Thymus (tissue), 11 donors: ENCODE data around the gene FHL1. TPM values are rescaled to one million over a fixed set of nuclear protein-coding genes. Genes with fewer than 3 reads are reported as not detected.

Experiments
- DNase-seq, 9 donors: peaks; one replicate each; pipeline ENCODE4 v3.0.0-alpha.2; 2013; ENCODE audit warnings: low spot score in 9 of 9, low read depth in 6 of 9, missing footprints in 1 of 9
- H3K27ac ChIP-seq, 2 donors: one replicate each; pipeline ENCODE4 v1.5.1; 2013; ENCODE audit warnings: control low read depth in 1 of 2, low read depth in 1 of 2, low read length in 1 of 2, mild to moderate bottlenecking in 1 of 2, moderate library complexity in 1 of 2
- H3K27me3 ChIP-seq, 2 donors: one replicate each; pipeline ENCODE4 v1.5.1; 2013; ENCODE audit warnings: low read length in 1 of 2; ENCODE audit not compliant: control insufficient read depth in 2 of 2, insufficient read depth in 1 of 2
- H3K36me3 ChIP-seq, 2 donors: one replicate each; pipeline ENCODE4 v1.5.1; 2013; ENCODE audit warnings: low read length in 1 of 2, mild to moderate bottlenecking in 1 of 2, moderate library complexity in 1 of 2; ENCODE audit not compliant: control insufficient read depth in 2 of 2, insufficient read depth in 2 of 2
- H3K4me1 ChIP-seq, 2 donors: one replicate each; pipeline ENCODE4 v1.5.1; 2013; ENCODE audit warnings: low read length in 2 of 2; ENCODE audit not compliant: control insufficient read depth in 2 of 2, insufficient read depth in 2 of 2
- H3K4me3 ChIP-seq, 2 donors: one replicate each; pipeline ENCODE4 v1.5.1; 2013; ENCODE audit warnings: low read length in 2 of 2, control low read depth in 1 of 2, mild to moderate bottlenecking in 1 of 2
- H3K9me3 ChIP-seq, 2 donors: one replicate each; pipeline ENCODE4 v1.5.1; 2013; ENCODE audit warnings: low read length in 1 of 2, mild to moderate bottlenecking in 1 of 2; ENCODE audit not compliant: control insufficient read depth in 2 of 2, insufficient read depth in 1 of 2
- WGBS: extraction: QIAGEN DNeasy Blood & Tissue Kit; methylation state at CpG from one replicate; pipeline ENCODE4 v1.1.7; 2013; 5-methylcytosine and 5-hydroxymethylcytosine counted together
- polyA plus RNA-seq: library from polyadenylated mRNA; stranded (reverse); fragments of 200-250 nt; gene quantifications from one replicate; pipeline ENCODE4 v1.2.3, GENCODE V29; 2013
- total RNA-seq: library from RNA; stranded (reverse); fragments of 120-200 nt; gene quantifications from one replicate; pipeline ENCODE4 v1.2.4, GENCODE V29; 2013
- donor health status: healthy.

Gene FHL1
- total and polyA plus RNA-seq, 2 donors = 6.1 to 88.1 TPM

- DNase-seq = no peak
- Histone ChIP-seq H3K9me3 (no peaks in the 10 kb centered on the region), H3K27ac (peak overlapping the region in 1 of 2 donors; percentile 26), H3K4me1 (peaks cover 2 to 3% of the 10 kb centered on the region in 2 donors), H3K27me3 (no peaks in the 10 kb centered on the region), H3K4me3 (no peak overlapping the region), H3K36me3 (no peaks in the 10 kb centered on the region)
- WGBS = 44% methylated on average over 5 of the region's 5 CpGs
Measured at GRCh38 chrX:136115126-136115903, 32.0 kb upstream of the FHL1 start.

GRCh38 chrX:136115904-136116297, 31.4 kb upstream of the FHL1 start:
- Histone ChIP-seq H3K4me1 (peaks cover 2 to 3% of the 10 kb centered on the region in 2 donors), H3K9me3 (no peaks in the 10 kb centered on the region), H3K36me3 (no peaks in the 10 kb centered on the region), H3K27ac (peak overlapping the region in 1 of 2 donors; percentile 26), H3K4me3 (no peak overlapping the region), H3K27me3 (no peaks in the 10 kb centered on the region)
- WGBS = 8% methylated on average over 3 of the region's 3 CpGs
- DNase-seq = peak in 2 of 9 donors; percentile 1 to 33

GRCh38 chrX:136121788-136122187, 25.5 kb upstream of the FHL1 start:
- Histone ChIP-seq H3K9me3 (no peaks in the 10 kb centered on the region), H3K4me3 (no peak overlapping the region), H3K4me1 (no peaks in the 10 kb centered on the region), H3K27me3 (no peaks in the 10 kb centered on the region), H3K27ac (no peak overlapping the region), H3K36me3 (no peaks in the 10 kb centered on the region)
- 100% methylated on average over 1 of the region's 1 CpG for WGBS
- DNase-seq = no peak

- DNase-seq = no peak
- H3K9me3 ChIP-seq = no peaks in the 10 kb centered on the region
- 100% methylated on average over 2 of the region's 2 CpGs for WGBS
- no peaks in the 10 kb centered on the region for H3K4me1 ChIP-seq
- no peak overlapping the region for H3K27ac ChIP-seq
- no peak overlapping the region for H3K4me3 ChIP-seq
- no peaks in the 10 kb centered on the region for H3K36me3 ChIP-seq
- no peaks in the 10 kb centered on the region for H3K27me3 ChIP-seq
Measured at GRCh38 chrX:136122207-136122606, 25.1 kb upstream of the FHL1 start.

- Histone ChIP-seq H3K27me3 (no peaks in the 10 kb centered on the region), H3K4me1 (no peaks in the 10 kb centered on the region), H3K9me3 (no peaks in the 10 kb centered on the region), H3K4me3 (no peak overlapping the region), H3K36me3 (no peaks in the 10 kb centered on the region), H3K27ac (no peak overlapping the region)
- 94% methylated on average over 11 of the region's 11 CpGs for WGBS
- no peak for DNase-seq
Measured at GRCh38 chrX:136125106-136125505, 22.2 kb upstream of the FHL1 start.

DNA sequence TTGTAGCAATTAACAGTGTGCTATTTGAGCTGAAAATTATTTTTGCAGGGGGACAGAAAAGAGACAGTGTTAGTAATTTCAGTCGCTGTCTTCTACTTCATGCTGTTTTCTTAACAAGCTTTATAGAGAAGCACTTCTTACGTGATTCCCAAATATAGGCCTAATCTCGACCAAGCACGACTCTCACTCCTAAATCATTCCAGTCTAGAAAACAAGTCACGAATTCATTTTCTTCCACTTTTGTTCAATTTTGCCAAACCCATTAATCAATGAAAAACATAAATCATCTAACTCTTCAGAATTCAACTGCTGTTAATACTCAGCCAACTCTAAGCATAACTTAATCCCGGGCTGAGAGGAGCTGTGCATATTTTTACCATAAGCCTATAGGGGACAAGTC, 21.0 kb upstream of the FHL1 start:
- H3K27ac ChIP-seq = no peak overlapping the region
- H3K9me3 ChIP-seq = no peaks in the 10 kb centered on the region
- H3K4me1 ChIP-seq = no peaks in the 10 kb centered on the region
- no peak overlapping the region for H3K4me3 ChIP-seq
- over 99% methylated on average over 6 of the region's 6 CpGs for WGBS
- DNase-seq = no peak
- no peaks in the 10 kb centered on the region for H3K36me3 ChIP-seq
- H3K27me3 ChIP-seq = no peaks in the 10 kb centered on the region

GRCh38 chrX:136126872-136127406, 20.4 kb upstream of the FHL1 start:
- H3K27ac ChIP-seq = no peak overlapping the region
- H3K4me3 ChIP-seq = no peak overlapping the region
- H3K36me3 ChIP-seq = no peaks in the 10 kb centered on the region
- H3K4me1 ChIP-seq = no peaks in the 10 kb centered on the region
- DNase-seq = no peak
- WGBS = 97% methylated on average over 3 of the region's 3 CpGs
- no peaks in the 10 kb centered on the region for H3K27me3 ChIP-seq
- H3K9me3 ChIP-seq = no peaks in the 10 kb centered on the region

GRCh38 chrX:136128743-136129142, 18.6 kb upstream of the FHL1 start:
- no peak for DNase-seq
- no peaks in the 10 kb centered on the region for H3K36me3 ChIP-seq
- no peaks in the 10 kb centered on the region for H3K27me3 ChIP-seq
- no peaks in the 10 kb centered on the region for H3K4me1 ChIP-seq
- no peak overlapping the region for H3K4me3 ChIP-seq
- WGBS = 98% methylated on average over 2 of the region's 2 CpGs
- no peaks in the 10 kb centered on the region for H3K9me3 ChIP-seq
- no peak overlapping the region for H3K27ac ChIP-seq

GRCh38 chrX:136130931-136131833, 16.2 kb upstream of the FHL1 start:
- Histone ChIP-seq H3K9me3 (no peaks in the 10 kb centered on the region), H3K27ac (no peak overlapping the region), H3K36me3 (no peaks in the 10 kb centered on the region), H3K4me1 (no peaks in the 10 kb centered on the region), H3K27me3 (no peaks in the 10 kb centered on the region), H3K4me3 (no peak overlapping the region)
- 72% methylated on average over 6 of the region's 6 CpGs for WGBS
- no peak for DNase-seq
